Stimulated activated effector memory CD8-positive, alpha-beta T cell treated with anti-CD3 and anti-CD28 coated beads, Interleukin-12 subunit alpha, Interleukin-12 subunit beta, amount 100 ng/mL, for 72 hours (primary cell): Measurements from ENCODE around the gene SERPINH1.
A peak's percentile ranks its signal among the peaks of the same experiment; 100 is the strongest.

Experiments used
- ATAC-seq: fragments of 150-1000 bp; cut with Tn5 transposase; 2 replicates; pipeline ENCODE4 v1.10.0; 2021
- DNase-seq, 2 donors: peaks; one replicate each; pipeline ENCODE4 v3.0.0; 2021 to 2022; ENCODE audit warnings: low spot score in 2 of 2
- H3K27ac Mint-ChIP-seq: one replicate; pipeline ENCODE4 v1.8.0; 2022; ENCODE audit warnings: mild to moderate bottlenecking, mixed read lengths
- H3K36me3 Mint-ChIP-seq: one replicate; pipeline ENCODE4 v1.8.0; 2022; ENCODE audit warnings: mild to moderate bottlenecking, mixed read lengths
- H3K4me1 Mint-ChIP-seq: one replicate; pipeline ENCODE4 v1.8.0; 2022; ENCODE audit warnings: mixed read lengths
- H3K4me3 Mint-ChIP-seq: one replicate; pipeline ENCODE4 v1.8.0; 2022; ENCODE audit warnings: mild to moderate bottlenecking, mixed read lengths
- H3K9me3 Mint-ChIP-seq: one replicate; pipeline ENCODE4 v1.8.0; 2022; ENCODE audit warnings: mixed read lengths

SERPINH1 gene

DNA sequence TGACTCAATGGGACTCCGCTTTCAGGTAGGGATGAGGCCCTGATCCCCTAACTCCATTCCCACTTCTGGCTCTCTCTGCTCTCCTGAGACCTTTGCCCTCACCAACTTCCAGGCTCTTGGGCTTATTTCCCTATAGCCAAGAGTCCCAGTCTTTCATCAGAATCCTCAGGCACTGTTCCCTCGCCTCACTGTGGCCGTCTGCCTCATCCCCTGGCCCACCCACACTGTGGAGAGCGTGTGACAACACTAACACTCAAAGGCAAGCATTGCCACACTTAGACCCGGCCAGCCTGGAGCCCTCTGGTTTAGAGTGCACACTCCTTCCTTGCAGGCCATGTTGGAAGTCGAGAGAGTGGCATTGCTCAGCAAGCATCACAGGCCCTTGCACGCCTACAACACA, 27.0 kb downstream of the SERPINH1 start:
- H3K9me3 Mint-ChIP-seq: no peaks in the 10 kb centered on the region
- H3K36me3 Mint-ChIP-seq: peaks cover 4% of the 10 kb centered on the region
- ATAC-seq: no peak

DNA sequence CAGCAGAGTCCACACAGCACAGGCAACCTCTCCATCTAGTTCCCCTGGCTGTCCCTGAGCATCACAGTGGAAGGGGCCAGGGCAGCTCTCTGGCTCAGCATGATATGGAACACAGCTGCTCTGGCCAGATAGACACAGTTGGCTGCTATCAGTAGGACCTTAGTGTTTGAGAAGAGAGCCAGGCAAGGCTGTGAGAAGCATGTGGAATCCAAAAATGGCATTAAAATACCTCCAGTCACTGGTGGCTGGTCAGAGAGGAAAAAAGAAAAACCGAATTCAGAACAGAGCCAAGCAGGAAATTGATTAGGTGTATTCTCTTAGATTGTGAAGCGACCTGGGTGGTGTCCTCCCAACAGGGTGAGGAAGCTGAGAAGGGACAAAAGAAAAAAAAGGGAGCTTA, 27.9 kb downstream of the SERPINH1 start:
- no peak for DNase-seq
- no peak for ATAC-seq
- Mint-ChIP-seq H3K9me3 (no peaks in the 10 kb centered on the region), H3K4me3 (no peak overlapping the region), H3K36me3 (peaks cover 4% of the 10 kb centered on the region), H3K4me1 (peaks cover 17% of the 10 kb centered on the region), H3K27ac (no peak overlapping the region)

More for the DNA sequence above, 27.0 kb downstream of the SERPINH1 start:
- H3K4me1 Mint-ChIP-seq: peaks cover 21% of the 10 kb centered on the region
- no peak overlapping the region for H3K27ac Mint-ChIP-seq
- DNase-seq: no peak
- H3K4me3 Mint-ChIP-seq: no peak overlapping the region

- H3K36me3 Mint-ChIP-seq: peaks cover 4% of the 10 kb centered on the region
- H3K27ac Mint-ChIP-seq: no peak overlapping the region
- no peak overlapping the region for H3K4me3 Mint-ChIP-seq
- H3K9me3 Mint-ChIP-seq: no peaks in the 10 kb centered on the region
- DNase-seq (no peak), ATAC-seq (no peak)
- peaks cover 17% of the 10 kb centered on the region for H3K4me1 Mint-ChIP-seq
Measured at GRCh38 chr11:75591371-75591770, 29.3 kb downstream of the SERPINH1 start.

DNA sequence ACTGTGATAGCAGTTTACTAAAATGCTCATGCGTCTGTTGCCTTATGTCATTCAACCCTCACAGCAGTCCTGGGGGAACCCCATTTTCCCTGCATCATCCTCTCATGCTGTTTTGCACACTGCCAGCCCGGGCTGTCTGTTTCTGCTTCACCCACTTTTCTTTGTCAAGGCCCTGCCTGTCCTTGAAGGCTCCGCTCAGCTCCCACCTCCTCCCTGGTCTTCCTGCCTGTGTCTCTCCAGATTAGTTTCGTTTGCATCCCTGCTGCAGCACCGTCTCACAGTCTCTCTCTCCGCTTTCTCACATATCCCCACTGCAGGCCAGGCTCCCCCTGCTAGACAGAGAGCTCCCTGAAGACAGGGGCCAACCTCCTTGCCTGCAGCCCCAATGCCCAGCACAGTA, 29.9 kb downstream of the SERPINH1 start:
- Mint-ChIP-seq H3K4me1 (peaks cover 17% of the 10 kb centered on the region), H3K4me3 (no peak overlapping the region), H3K9me3 (no peaks in the 10 kb centered on the region), H3K27ac (no peak overlapping the region), H3K36me3 (peaks cover 4% of the 10 kb centered on the region)
- ATAC-seq (no peak), DNase-seq (no peak)

- no peak overlapping the region for H3K27ac Mint-ChIP-seq
- H3K36me3 Mint-ChIP-seq: peaks cover 4% of the 10 kb centered on the region
- no peaks in the 10 kb centered on the region for H3K9me3 Mint-ChIP-seq
- ATAC-seq (no peak), DNase-seq (no peak)
- H3K4me1 Mint-ChIP-seq: peaks cover 17% of the 10 kb centered on the region
- H3K4me3 Mint-ChIP-seq: no peak overlapping the region
Measured at GRCh38 chr11:75592715-75593114, 30.7 kb downstream of the SERPINH1 start.

GRCh38 chr11:75593286-75593915, 31.3 kb downstream of the SERPINH1 start:
- H3K4me3 Mint-ChIP-seq: no peak overlapping the region
- H3K27ac Mint-ChIP-seq: no peak overlapping the region
- H3K9me3 Mint-ChIP-seq: no peaks in the 10 kb centered on the region
- H3K4me1 Mint-ChIP-seq: peaks cover 17% of the 10 kb centered on the region
- DNase-seq (no peak), ATAC-seq (no peak)
- peaks cover 4% of the 10 kb centered on the region for H3K36me3 Mint-ChIP-seq

GRCh38 chr11:75594211-75594610, 32.2 kb downstream of the SERPINH1 start:
- ATAC-seq: no peak
- Mint-ChIP-seq H3K4me3 (no peak overlapping the region), H3K4me1 (peaks cover 17% of the 10 kb centered on the region), H3K36me3 (peaks cover 4% of the 10 kb centered on the region), H3K9me3 (no peaks in the 10 kb centered on the region), H3K27ac (no peak overlapping the region)
- DNase-seq: no peak

- DNase-seq (no peak), ATAC-seq (peak; percentile 33)
- H3K4me3 Mint-ChIP-seq: no peak overlapping the region
- H3K4me1 Mint-ChIP-seq: peaks cover 17% of the 10 kb centered on the region
- H3K36me3 Mint-ChIP-seq: no peaks in the 10 kb centered on the region
- H3K9me3 Mint-ChIP-seq: no peaks in the 10 kb centered on the region
- no peak overlapping the region for H3K27ac Mint-ChIP-seq
Measured at GRCh38 chr11:75595429-75595828, 33.4 kb downstream of the SERPINH1 start.

- H3K36me3 Mint-ChIP-seq: no peaks in the 10 kb centered on the region
- H3K4me3 Mint-ChIP-seq: no peak overlapping the region
- no peak for DNase-seq
- no peak for ATAC-seq
- H3K9me3 Mint-ChIP-seq: no peaks in the 10 kb centered on the region
- no peak overlapping the region for H3K27ac Mint-ChIP-seq
- peaks cover 14% of the 10 kb centered on the region for H3K4me1 Mint-ChIP-seq
Measured at GRCh38 chr11:75596914-75597313, 34.9 kb downstream of the SERPINH1 start.

GRCh38 chr11:75597636-75598035, 35.6 kb downstream of the SERPINH1 start:
- H3K4me1 Mint-ChIP-seq: peaks cover 7% of the 10 kb centered on the region
- DNase-seq (no peak), ATAC-seq (no peak)
- H3K9me3 Mint-ChIP-seq: no peaks in the 10 kb centered on the region
- no peaks in the 10 kb centered on the region for H3K36me3 Mint-ChIP-seq
- no peak overlapping the region for H3K4me3 Mint-ChIP-seq
- H3K27ac Mint-ChIP-seq: no peak overlapping the region

GRCh38 chr11:75598264-75598663, 36.2 kb downstream of the SERPINH1 start:
- Mint-ChIP-seq H3K9me3 (no peaks in the 10 kb centered on the region), H3K4me3 (no peak overlapping the region), H3K27ac (peak overlapping the region; percentile 9), H3K36me3 (no peaks in the 10 kb centered on the region), H3K4me1 (peaks cover under 1% of the 10 kb centered on the region)
- ATAC-seq (no peak), DNase-seq (no peak)

GRCh38 chr11:75598900-75599299, 36.8 kb downstream of the SERPINH1 start:
- Mint-ChIP-seq H3K27ac (no peak overlapping the region), H3K4me1 (no peaks in the 10 kb centered on the region), H3K9me3 (no peaks in the 10 kb centered on the region), H3K4me3 (no peak overlapping the region), H3K36me3 (no peaks in the 10 kb centered on the region)
- no peak for DNase-seq
- ATAC-seq: no peak

- ATAC-seq (no peak), DNase-seq (no peak)
- Mint-ChIP-seq H3K9me3 (no peaks in the 10 kb centered on the region), H3K36me3 (no peaks in the 10 kb centered on the region), H3K27ac (no peak overlapping the region), H3K4me3 (no peak overlapping the region), H3K4me1 (no peaks in the 10 kb centered on the region)
Measured at GRCh38 chr11:75600356-75600755, 38.3 kb downstream of the SERPINH1 start.

GRCh38 chr11:75601494-75601893, 39.4 kb downstream of the SERPINH1 start:
- no peak for ATAC-seq
- Mint-ChIP-seq H3K36me3 (no peaks in the 10 kb centered on the region), H3K4me1 (no peaks in the 10 kb centered on the region), H3K9me3 (no peaks in the 10 kb centered on the region), H3K4me3 (no peak overlapping the region), H3K27ac (no peak overlapping the region)
- no peak for DNase-seq

- Mint-ChIP-seq H3K4me3 (no peak overlapping the region), H3K9me3 (no peaks in the 10 kb centered on the region), H3K27ac (no peak overlapping the region), H3K4me1 (no peaks in the 10 kb centered on the region), H3K36me3 (no peaks in the 10 kb centered on the region)
- DNase-seq (no peak), ATAC-seq (no peak)
Measured at GRCh38 chr11:75602951-75603350, 40.9 kb downstream of the SERPINH1 start.

GRCh38 chr11:75603791-75604736, 42.0 kb downstream of the SERPINH1 start:
- ATAC-seq (no peak), DNase-seq (no peak)
- no peaks in the 10 kb centered on the region for H3K4me1 Mint-ChIP-seq
- no peaks in the 10 kb centered on the region for H3K9me3 Mint-ChIP-seq
- no peak overlapping the region for H3K27ac Mint-ChIP-seq
- H3K36me3 Mint-ChIP-seq: no peaks in the 10 kb centered on the region
- H3K4me3 Mint-ChIP-seq: no peak overlapping the region
